K562 (cell line): ENCODE data around the gene MYO10.

Source experiments
- FIP1L1 ChIP-seq: fragments of 200-400 bp; formaldehyde crosslinking; IDR thresholded peaks from 2 replicates; pipeline ENCODE4 v1.6.1; 2018; ENCODE audit warnings: mild to moderate bottlenecking, low read depth, low read length; ENCODE audit not compliant: poor library complexity, severe bottlenecking
- POLR2A ChIP-seq: fragments of 450-650 bp; conservative IDR thresholded peaks from 2 replicates; pipeline ENCODE4 v1.6.1; 2016
- TAF1 ChIP-seq: IDR thresholded peaks from 2 replicates; pipeline ENCODE4 v1.6.1; 2011; ENCODE audit warnings: mild to moderate bottlenecking, low read length, moderate library complexity; ENCODE audit not compliant: insufficient read depth, control insufficient read depth, severe bottlenecking; ENCODE audit errors: extremely low read depth
- ZNF134 ChIP-seq: fragments of 250-450 bp; sonication (Bioruptor Pico); conservative IDR thresholded peaks from 2 replicates; pipeline ENCODE4 v1.4.0; 2020
- ZNF589 ChIP-seq: fragments of 200-800 bp; sonication (Bioruptor generic); IDR thresholded peaks from 2 replicates; pipeline ENCODE4 v1.6.1; 2016; ENCODE audit warnings: low read depth, missing genetic modification characterization, missing compliant biosample characterization
- ZNF609 ChIP-seq: sonication (generic); formaldehyde crosslinking; IDR thresholded peaks from 2 replicates; pipeline ENCODE4 v1.8.1; 2023; ENCODE audit warnings: missing genetic modification reagents, mild to moderate bottlenecking, borderline replicate concordance
- ZNF780A ChIP-seq: fragments of 250-450 bp; sonication (Bioruptor Pico); IDR thresholded peaks from 2 replicates; pipeline ENCODE4 v1.5.0; 2021; ENCODE audit warnings: mild to moderate bottlenecking
- TF ChIP-seq, protein P1 (sequence below), 3 experiments: IDR thresholded peaks in 2 of 3; conservative IDR thresholded peaks in 1 of 3; 2 replicates each; pipeline ENCODE4 v1.5.1; 2011 to 2012; ENCODE audit warnings: low read length in 3 of 3, mild to moderate bottlenecking in 3 of 3, control low read depth in 2 of 3, improper control_type of control experiment in 1 of 3, inconsistent platforms in 1 of 3, low read depth in 1 of 3, mixed read lengths in 1 of 3, moderate library complexity in 1 of 3; ENCODE audit not compliant: insufficient read depth in 2 of 3

GRCh38 chr5:16639206-16639605 lies 296.9 kb downstream of the MYO10 start:
- TF ChIP-seq ZNF134 (CRISPR knock-in tag): no peak
- TF ChIP-seq ZNF780A (CRISPR knock-in tag): no peak
- TF ChIP-seq POLR2A: no peak
- TF ChIP-seq, protein P1, sequence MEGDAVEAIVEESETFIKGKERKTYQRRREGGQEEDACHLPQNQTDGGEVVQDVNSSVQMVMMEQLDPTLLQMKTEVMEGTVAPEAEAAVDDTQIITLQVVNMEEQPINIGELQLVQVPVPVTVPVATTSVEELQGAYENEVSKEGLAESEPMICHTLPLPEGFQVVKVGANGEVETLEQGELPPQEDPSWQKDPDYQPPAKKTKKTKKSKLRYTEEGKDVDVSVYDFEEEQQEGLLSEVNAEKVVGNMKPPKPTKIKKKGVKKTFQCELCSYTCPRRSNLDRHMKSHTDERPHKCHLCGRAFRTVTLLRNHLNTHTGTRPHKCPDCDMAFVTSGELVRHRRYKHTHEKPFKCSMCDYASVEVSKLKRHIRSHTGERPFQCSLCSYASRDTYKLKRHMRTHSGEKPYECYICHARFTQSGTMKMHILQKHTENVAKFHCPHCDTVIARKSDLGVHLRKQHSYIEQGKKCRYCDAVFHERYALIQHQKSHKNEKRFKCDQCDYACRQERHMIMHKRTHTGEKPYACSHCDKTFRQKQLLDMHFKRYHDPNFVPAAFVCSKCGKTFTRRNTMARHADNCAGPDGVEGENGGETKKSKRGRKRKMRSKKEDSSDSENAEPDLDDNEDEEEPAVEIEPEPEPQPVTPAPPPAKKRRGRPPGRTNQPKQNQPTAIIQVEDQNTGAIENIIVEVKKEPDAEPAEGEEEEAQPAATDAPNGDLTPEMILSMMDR (IDR thresholded peaks at IDR 0.05 in 2 of 3, conservative IDR thresholded peaks at IDR 0.05 in 1 of 3; ENCODE audit: insufficient read depth in 2 of 3, low read depth in 1 of 3, low read length in 3 of 3): no peak
- no peak for TF ChIP-seq ZNF609
- TF ChIP-seq FIP1L1: no peak
- TF ChIP-seq TAF1: no peak
- no peak for TF ChIP-seq ZNF589 (CRISPR knock-in tag)
